ENCODE results near the gene ETV7.

GRCh38 chr6:36384095-36384494 is 3.4 kb downstream of the ETV7 start:
- TF ChIP-seq FOXM1 (IDR thresholded peaks at IDR 0.05; ENCODE audit: borderline replicate concordance, low read depth) = no peak
- TF ChIP-seq CREB1 (IDR thresholded peaks at IDR 0.05; ENCODE audit: low read depth) = no peak
